HG03378 (cell line): ENCODE data around the gene HAND2.

ENCODE experiments used
- ATAC-seq: cut with Tn5 transposase; IDR thresholded peaks from one replicate; pipeline ENCODE4 v1.9.1; 2021; ENCODE audit warnings: mild to moderate bottlenecking, moderate library complexity; ENCODE audit not compliant: unreplicated experiment

The HAND2 gene

DNA sequence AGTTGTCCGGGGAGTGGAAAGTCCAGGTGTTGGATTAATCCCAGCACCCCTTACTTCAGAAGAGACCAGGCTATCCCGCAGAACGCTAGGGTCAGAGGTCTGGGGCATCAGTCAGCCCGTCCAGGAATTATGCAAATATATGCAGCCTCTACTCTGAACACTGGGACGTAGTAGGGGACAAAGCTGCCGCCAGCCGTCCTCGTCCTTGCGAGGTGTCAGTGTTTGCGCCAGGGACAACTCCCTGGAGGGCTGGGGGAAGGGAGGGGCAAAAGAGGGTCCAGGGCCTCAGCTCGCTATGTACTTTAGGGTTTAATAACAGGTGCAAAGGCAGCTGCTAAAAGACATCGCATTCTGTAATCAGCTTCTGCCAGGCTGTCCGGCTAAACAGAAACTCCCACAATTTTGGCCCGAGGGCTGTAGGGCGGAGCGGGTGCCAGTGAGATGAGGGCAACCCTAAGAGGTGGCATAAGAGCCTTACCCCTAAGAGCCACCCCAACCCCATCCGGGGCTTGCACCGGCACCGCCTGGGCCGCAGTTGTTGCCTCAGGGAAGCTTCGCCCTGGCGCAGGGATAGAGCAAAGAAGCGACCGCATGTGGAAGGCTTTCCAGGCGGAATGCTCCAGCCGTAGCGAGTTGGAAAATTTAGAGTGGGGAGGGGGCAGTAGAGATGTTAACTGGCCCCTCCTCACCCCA, 8.4 kb downstream of the HAND2 start:
- ATAC-seq: no peak

DNA sequence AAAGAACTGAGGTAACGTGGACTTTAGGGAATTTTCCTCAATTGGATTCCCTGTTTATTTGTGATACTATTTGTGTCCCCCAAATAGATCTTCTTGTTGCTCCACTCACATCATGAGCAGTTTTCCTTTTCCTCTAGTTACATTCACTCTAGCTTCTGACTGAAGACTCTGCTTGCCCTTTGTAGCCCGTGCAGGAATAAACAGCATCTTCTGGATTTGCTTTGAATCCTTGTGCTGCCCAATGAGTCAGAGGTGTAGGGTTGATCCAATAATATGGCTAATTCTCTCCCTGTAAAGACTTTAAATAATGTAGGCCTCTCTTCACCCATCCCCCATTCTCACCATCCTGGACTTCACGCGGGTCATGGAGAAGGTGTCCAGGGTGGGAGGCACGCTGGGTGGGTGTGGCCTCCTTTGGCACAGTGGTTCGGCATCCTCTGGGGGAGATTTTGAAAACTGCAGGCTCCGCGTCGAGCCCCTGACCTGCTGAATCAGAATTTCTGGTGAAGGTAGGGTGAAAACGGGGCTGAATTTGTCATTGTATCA, 9.0 kb downstream of the HAND2 start:
- ATAC-seq: no peak

DNA sequence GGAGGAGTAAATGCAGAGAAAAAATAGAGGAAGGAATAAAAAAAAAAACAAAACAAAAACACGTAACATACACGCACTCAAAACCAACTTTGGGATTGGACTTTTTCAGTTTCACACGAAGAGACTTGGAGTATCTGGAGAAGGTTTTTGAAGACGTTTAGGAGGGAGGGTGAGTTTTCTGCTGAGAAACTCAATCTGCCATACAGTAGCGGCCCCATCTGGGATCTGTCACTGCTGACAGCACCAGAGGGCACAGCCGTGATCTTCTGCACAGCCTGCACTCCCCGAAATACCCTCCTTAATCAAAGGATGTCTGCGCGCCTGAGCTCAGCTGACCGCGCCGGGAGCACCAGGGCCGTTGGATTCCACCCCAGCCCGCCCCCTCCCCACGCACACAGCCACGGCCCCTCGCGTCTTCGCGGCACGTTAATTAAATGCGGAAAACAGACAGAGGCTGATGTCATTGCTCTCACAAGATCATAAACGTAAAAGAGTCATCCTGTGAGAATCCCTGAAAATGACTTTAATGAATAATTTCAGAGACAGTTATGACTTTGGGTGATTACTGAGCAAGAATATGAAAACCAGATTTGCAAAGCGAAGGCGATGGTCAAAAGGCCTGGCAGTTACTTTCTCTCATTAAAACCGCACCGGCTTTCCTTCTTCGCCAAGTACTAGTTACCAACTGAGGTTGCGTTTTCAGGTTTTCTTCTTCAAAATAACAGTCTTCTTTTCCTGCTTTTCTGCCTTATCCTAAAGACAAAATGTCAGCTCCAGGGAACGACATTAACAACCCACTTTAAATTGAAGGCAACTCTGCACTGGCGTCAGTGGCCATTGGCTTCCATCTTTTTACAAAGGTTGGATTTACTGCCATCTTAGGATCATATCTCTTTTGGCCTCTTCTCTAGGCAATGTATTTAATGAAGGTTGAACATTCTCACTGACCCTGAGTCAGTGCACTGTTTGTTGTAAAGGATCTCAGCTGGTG, 10.6 kb downstream of the HAND2 start:
- ATAC-seq: no peak

DNA sequence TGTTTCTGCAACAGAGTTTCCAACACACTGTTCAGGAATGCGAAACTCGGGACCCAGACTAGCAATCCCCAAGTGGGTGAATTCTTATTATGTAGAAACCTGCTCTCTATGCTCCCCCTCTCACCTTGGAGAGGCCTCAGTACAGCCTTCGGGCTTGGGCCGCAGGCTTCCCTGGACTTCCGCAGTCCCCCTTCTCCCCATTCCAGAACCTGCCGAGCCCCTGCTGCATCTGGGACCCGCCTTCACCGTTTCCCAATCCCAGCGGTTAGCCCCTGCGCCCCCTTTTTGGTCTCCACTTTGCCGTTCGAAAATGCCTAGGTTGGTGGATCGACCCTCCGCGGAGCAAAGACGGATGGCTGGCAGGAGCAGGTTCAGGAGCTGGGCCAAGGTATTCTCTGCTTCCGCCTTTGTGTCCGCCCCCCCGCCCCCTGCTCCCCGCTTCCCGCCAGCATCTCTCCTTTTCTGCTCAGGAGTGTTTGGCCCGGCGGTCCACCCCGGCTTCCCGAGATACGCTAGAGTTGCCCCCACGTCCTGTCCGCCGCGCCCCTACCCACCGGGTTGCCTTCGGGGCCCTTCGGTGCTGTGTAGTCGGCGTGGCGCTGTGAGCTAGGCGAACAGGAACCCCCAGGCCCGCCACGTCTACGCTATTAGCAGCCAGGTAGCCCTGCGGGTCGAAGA, 11.5 kb downstream of the HAND2 start:
- ATAC-seq: no peak

DNA sequence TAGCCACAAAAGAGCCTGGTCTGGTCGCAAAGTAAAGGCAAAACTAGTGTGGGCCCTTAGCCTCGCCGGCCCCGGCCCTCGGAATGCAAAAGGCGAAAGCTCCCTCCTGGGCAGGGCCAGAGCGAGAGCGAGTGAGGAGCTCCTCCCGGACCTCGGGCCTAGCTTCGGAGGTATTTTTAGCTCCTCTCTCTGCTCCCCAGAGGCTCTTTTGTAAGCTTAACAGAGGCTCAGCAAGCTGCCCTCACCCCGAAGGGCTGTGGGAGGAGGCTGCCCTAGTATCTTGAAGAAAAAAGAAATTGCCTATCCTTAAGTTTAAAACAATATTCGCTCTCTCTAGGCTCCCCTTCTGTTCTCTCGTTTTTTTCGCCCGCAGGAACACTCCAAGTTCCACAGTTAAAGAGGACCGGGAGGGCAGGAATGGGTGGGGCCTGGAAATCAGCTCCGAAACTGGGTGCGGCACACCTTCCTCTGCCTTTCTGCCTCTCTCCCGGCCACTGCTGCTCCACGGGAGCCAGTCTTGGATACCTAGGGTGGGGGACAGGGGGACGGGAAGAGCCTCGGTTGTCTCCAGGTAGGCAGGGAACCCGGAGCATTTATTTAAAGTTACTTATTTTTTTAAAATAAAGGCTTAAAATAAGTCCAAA, 12.1 kb downstream of the HAND2 start:
- ATAC-seq: no peak

GRCh38 chr4:173516621-173517524, 13.2 kb downstream of the HAND2 start:
- no peak for ATAC-seq

- ATAC-seq: no peak
Measured at GRCh38 chr4:173515458-173515857, 14.6 kb downstream of the HAND2 start.

GRCh38 chr4:173514641-173515217, 15.3 kb downstream of the HAND2 start:
- no peak for ATAC-seq

DNA sequence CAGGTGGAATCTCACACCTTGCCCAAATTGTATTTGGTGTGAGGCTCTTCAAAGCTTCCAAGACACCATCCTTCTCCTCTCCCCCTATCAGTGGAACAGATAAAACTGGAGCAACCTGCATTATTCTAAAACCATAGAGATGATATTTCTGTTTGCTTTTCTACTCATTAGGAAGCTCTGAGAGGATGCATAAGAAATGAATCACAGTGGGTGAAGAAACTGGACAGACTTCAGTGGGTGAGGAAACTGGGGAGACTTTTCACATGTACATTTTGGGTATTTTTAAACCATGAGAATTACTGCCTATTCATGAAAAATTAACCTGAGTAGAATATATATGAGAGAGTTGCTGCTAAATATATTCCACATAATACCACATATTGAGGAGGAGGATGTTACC, 16.4 kb downstream of the HAND2 start:
- no peak for ATAC-seq

- ATAC-seq: no peak
Measured at GRCh38 chr4:173511787-173512361, 18.2 kb downstream of the HAND2 start.

GRCh38 chr4:173509036-173510001, 20.7 kb downstream of the HAND2 start:
- no peak for ATAC-seq

DNA sequence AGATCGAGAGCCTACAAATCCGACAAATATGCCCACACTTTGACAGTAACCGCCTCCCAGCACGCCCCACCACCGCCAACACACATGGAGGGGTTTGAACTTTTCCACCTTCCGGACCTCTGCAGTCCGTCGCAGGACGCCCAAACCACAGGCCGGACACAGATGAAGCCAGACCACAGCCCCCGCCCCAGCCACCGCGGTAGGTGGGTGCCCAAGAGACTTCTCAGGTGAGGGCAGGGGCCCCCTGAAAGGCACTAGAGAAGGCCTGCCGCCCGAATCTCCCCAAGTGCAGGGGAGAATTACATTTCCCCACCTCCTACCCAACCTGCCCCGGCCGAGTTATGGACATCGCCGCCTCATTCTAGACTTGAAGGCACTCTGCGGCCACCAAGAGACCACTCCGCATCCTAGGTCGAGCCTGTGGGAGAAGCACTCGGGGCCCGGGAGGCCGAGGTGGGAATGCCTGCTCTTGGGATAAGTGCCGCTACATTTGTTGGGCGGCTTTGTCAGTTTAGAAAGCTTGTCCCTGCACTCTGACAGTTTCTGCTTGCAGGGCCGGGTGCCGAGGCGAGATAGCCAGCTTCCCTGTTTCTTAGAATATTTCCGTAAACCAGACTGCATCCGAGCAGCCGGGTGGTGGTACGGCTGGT, 21.5 kb downstream of the HAND2 start:
- no peak for ATAC-seq

GRCh38 chr4:173507471-173508385, 22.3 kb downstream of the HAND2 start:
- no peak for ATAC-seq

- peak; percentile 5 for ATAC-seq
Measured at GRCh38 chr4:173506597-173507211, 23.3 kb downstream of the HAND2 start.

DNA sequence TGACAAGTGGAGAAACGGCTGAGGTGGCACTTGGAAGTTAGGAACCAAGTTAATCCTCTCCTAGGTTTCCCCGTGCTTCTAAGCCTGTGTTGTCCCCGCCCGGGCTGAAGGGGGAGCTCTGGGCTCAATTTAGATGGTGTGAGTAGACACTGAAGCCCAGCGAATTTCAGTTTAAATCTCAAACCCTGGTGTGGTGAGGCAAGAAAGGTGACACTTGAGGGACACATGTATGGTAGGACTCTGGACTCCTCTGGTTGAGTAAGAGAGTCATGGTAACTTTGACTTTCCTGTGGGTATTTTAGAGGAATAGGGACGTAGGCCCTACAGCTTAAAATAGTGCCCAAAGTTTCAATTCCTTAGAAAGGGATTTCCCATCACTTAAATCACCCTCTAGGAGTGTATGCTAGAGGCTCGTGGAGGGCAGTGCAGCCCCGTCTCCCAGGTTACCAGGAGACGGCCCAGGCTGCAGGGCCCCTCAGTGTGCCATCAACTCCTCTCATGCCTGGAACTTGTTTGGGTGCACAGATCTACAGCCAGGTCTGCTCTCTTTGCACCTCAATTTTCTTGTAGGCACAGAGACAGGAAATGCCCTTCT, 24.0 kb downstream of the HAND2 start:
- ATAC-seq: peak; percentile 83

DNA sequence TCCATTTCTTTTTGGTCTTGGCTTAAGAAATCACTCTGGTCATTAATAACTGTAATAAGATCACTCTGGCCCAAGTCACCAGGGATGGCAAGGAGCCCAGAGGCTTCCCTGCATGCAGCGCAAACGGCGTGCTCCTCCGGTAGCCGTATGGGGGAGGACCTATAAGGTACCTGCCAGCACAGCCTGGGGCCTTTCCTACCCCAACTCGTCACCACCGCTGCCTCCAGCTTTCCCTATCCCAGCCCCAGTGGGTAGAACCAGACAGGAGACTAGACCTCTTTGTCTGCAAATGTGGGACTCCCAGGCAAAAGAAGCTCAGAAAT, 25.9 kb downstream of the HAND2 start:
- no peak for ATAC-seq
